IMR-90 (cell line): ENCODE data around the gene RING1. TPM values are rescaled to one million over a fixed set of nuclear protein-coding genes. Genes with fewer than 3 reads are reported as not detected.

ENCODE experiments used
- ATAC-seq: fragments of 200-7000 bp; cut with Tn5 transposase; 2 replicates; pipeline ENCODE4 v1.9.1; 2020; ENCODE audit warnings: low read depth, mild to moderate bottlenecking, moderate library complexity
- BruUV-seq: library from RNA; stranded (reverse); fragments of 400-500 nt; replicated peaks from 2 replicates; lab custom pipeline; 2021; lab: Mats Ljungman, UMichigan
- CTCF ChIA-PET: fragments of 300-600 bp; formaldehyde crosslinking; extraction: SDS; loops from one replicate; lab custom pipeline; 2021; ENCODE audit warnings: antibody characterized with exemption; lab: Yijun Ruan, JAX
- POLR2A ChIA-PET: fragments of 300-600 bp; sonication (Branson Sonifier 250); formaldehyde crosslinking; loops from one replicate; lab custom pipeline; 2022; ENCODE audit warnings: antibody characterized with exemption; ENCODE audit not compliant: unreplicated experiment; lab: Charles Lee
- DNase-seq: peaks from one replicate; pipeline ENCODE4 v3.0.0; 2013
- H2AFZ ChIP-seq: replicated peaks from 2 replicates; pipeline ENCODE3; 2013; ENCODE audit warnings: low read length, mild to moderate bottlenecking; ENCODE audit not compliant: poor library complexity
- H2AK5ac ChIP-seq: 2 replicates; pipeline ENCODE4 v1.6.1; 2013; ENCODE audit warnings: low read depth, low read length, inconsistent platforms
- H2AK9ac ChIP-seq: replicated peaks from 2 replicates; pipeline ENCODE3; 2013; ENCODE audit warnings: mild to moderate bottlenecking, low read depth, low read length, moderate library complexity; ENCODE audit not compliant: poor library complexity
- H2BK120ac ChIP-seq: 2 replicates; pipeline ENCODE4 v1.6.1; 2013; ENCODE audit warnings: low read depth, low read length, inconsistent platforms
- H2BK15ac ChIP-seq: 3 replicates; pipeline ENCODE4 v1.6.1; 2013; ENCODE audit warnings: low read depth, low read length, inconsistent platforms
- H2BK20ac ChIP-seq: 2 replicates; pipeline ENCODE4 v1.6.1; 2013; ENCODE audit warnings: low read depth, mild to moderate bottlenecking, inconsistent platforms, low read length, moderate library complexity
- H2BK5ac ChIP-seq: 2 replicates; pipeline ENCODE4 v1.6.1; 2013; ENCODE audit warnings: mild to moderate bottlenecking, low read depth, low read length, inconsistent platforms; ENCODE audit not compliant: poor library complexity, severe bottlenecking
- H3K14ac ChIP-seq: replicated peaks from 2 replicates; pipeline ENCODE4 v1.6.1; 2013; ENCODE audit warnings: low read depth, low read length, inconsistent platforms
- H3K18ac ChIP-seq: 2 replicates; pipeline ENCODE4 v1.6.1; 2013; ENCODE audit warnings: low read depth, low read length, control low read depth
- H3K23ac ChIP-seq: 2 replicates; pipeline ENCODE4 v1.6.1; 2013; ENCODE audit warnings: low read depth, low read length, inconsistent platforms
- H3K27ac ChIP-seq: 2 replicates; pipeline ENCODE4 v1.5.1; 2013; ENCODE audit warnings: mild to moderate bottlenecking, control low read depth, low read length; ENCODE audit not compliant: insufficient read depth
- H3K27me3 ChIP-seq: 2 replicates; pipeline ENCODE4 v1.6.1; 2013; ENCODE audit warnings: low read length; ENCODE audit not compliant: control insufficient read depth, insufficient read depth
- H3K36me3 ChIP-seq: 2 replicates; pipeline ENCODE4 v1.6.1; 2013; ENCODE audit warnings: low read length, mixed read lengths; ENCODE audit not compliant: control insufficient read depth, insufficient read depth
- H3K4ac ChIP-seq: 2 replicates; pipeline ENCODE4 v1.6.1; 2013; ENCODE audit warnings: low read depth, low read length, inconsistent platforms
- H3K4me1 ChIP-seq: 2 replicates; pipeline ENCODE4 v1.6.1; 2013; ENCODE audit warnings: low read length, mixed read lengths; ENCODE audit not compliant: control insufficient read depth, insufficient read depth
- H3K4me2 ChIP-seq: 2 replicates; pipeline ENCODE4 v1.6.1; 2013; ENCODE audit warnings: low read depth, mild to moderate bottlenecking, control low read depth, low read length, moderate library complexity
- H3K4me3 ChIP-seq: 2 replicates; pipeline ENCODE4 v1.5.1; 2013; ENCODE audit warnings: low read depth, mild to moderate bottlenecking, control low read depth, low read length, moderate library complexity; ENCODE audit not compliant: insufficient read depth
- H3K56ac ChIP-seq: 2 replicates; pipeline ENCODE4 v1.6.1; 2013; ENCODE audit warnings: low read length, inconsistent platforms; ENCODE audit not compliant: insufficient read depth; ENCODE audit errors: extremely low read depth
- H3K79me1 ChIP-seq, 2 experiments: 2 replicates each; pipeline ENCODE4 v1.6.1; 2013; ENCODE audit warnings: low read length in 2 of 2, inconsistent platforms in 1 of 2, low read depth in 1 of 2
- H3K9ac ChIP-seq: 2 replicates; pipeline ENCODE4 v1.6.1; 2013; ENCODE audit warnings: low read depth, low read length, control low read depth
- H3K9me1 ChIP-seq: 2 replicates; pipeline ENCODE4 v1.6.1; 2013; ENCODE audit warnings: low read length, inconsistent platforms; ENCODE audit not compliant: insufficient read depth
- H3K9me3 ChIP-seq: 2 replicates; pipeline ENCODE4 v1.6.1; 2013; ENCODE audit warnings: low read length; ENCODE audit not compliant: control insufficient read depth, insufficient read depth
- H4K20me1 ChIP-seq: 2 replicates; pipeline ENCODE4 v1.6.1; 2013; ENCODE audit warnings: low read length, inconsistent platforms; ENCODE audit not compliant: insufficient read depth
- H4K5ac ChIP-seq: 2 replicates; pipeline ENCODE4 v1.6.1; 2013; ENCODE audit warnings: mild to moderate bottlenecking, low read depth, low read length, control low read depth
- H4K8ac ChIP-seq, 2 experiments: 2 replicates each; pipeline ENCODE4 v1.6.1; 2013; ENCODE audit warnings: low read depth in 2 of 2, low read length in 2 of 2, control low read depth in 1 of 2, inconsistent platforms in 1 of 2
- H4K91ac ChIP-seq: 2 replicates; pipeline ENCODE4 v1.6.1; 2013; ENCODE audit warnings: low read depth, low read length, inconsistent platforms; ENCODE audit not compliant: insufficient read depth
- CEBPB ChIP-seq: IDR thresholded peaks from 2 replicates; pipeline ENCODE4 v1.6.1; 2012; ENCODE audit warnings: low read depth, low read length, improper control_type of control experiment
- ELK1 ChIP-seq: fragments of 150-350 bp; IDR thresholded peaks from 2 replicates; pipeline ENCODE4 v1.6.1; 2016; ENCODE audit warnings: low read depth, mild to moderate bottlenecking, low read length, moderate library complexity, borderline replicate concordance
- FOS ChIP-seq: fragments of 150-350 bp; IDR thresholded peaks from 2 replicates; pipeline ENCODE4 v1.6.1; 2016; ENCODE audit warnings: low read depth, low read length
- MAZ ChIP-seq: IDR thresholded peaks from 2 replicates; pipeline ENCODE4 v1.6.1; 2012; ENCODE audit warnings: low read depth, mild to moderate bottlenecking, low read length, improper control_type of control experiment, moderate library complexity, borderline replicate concordance
- MXI1 ChIP-seq: IDR thresholded peaks from 2 replicates; pipeline ENCODE4 v1.6.1; 2012; ENCODE audit warnings: low read depth, mild to moderate bottlenecking, low read length, moderate library complexity, borderline replicate concordance
- NFE2L2 ChIP-seq: fragments of 150-350 bp; IDR thresholded peaks from 2 replicates; pipeline ENCODE4 v1.6.1; 2016; ENCODE audit warnings: low read depth, mild to moderate bottlenecking, low read length
- POLR2A ChIP-seq: IDR thresholded peaks from 2 replicates; pipeline ENCODE4 v1.6.1; 2012; ENCODE audit warnings: mild to moderate bottlenecking, low read depth, low read length
- RAD21 ChIP-seq: IDR thresholded peaks from 2 replicates; pipeline ENCODE4 v1.6.1; 2012; ENCODE audit warnings: low read length, improper control_type of control experiment
- RCOR1 ChIP-seq: IDR thresholded peaks from 2 replicates; pipeline ENCODE4 v1.6.1; 2012; ENCODE audit warnings: mild to moderate bottlenecking, low read length, improper control_type of control experiment; ENCODE audit not compliant: insufficient replicate concordance
- SMC3 ChIP-seq: fragments of 150-350 bp; IDR thresholded peaks from 2 replicates; pipeline ENCODE4 v1.6.1; 2016; ENCODE audit warnings: low read depth, mild to moderate bottlenecking, antibody characterized with exemption, low read length, moderate library complexity
- USF2 ChIP-seq: fragments of 150-350 bp; IDR thresholded peaks from 2 replicates; pipeline ENCODE4 v1.6.1; 2017; ENCODE audit warnings: mild to moderate bottlenecking, antibody characterized with exemption, low read length, low read depth
- WGBS, 2 experiments: methylation state at CpG; one replicate each; pipeline versions ENCODE4 v1.1.5 to v1.1.7; 2013; ENCODE audit warnings: missing lambda C conversion rate in 2 of 2; ENCODE audit not compliant: insufficient read length in 1 of 2; ENCODE audit errors: extremely low coverage in 2 of 2; 5-methylcytosine and 5-hydroxymethylcytosine counted together
- dilution Hi-C: fragments of 300-500 bp; cut with HindIII; formaldehyde crosslinking; loops from one replicate; pipeline ENCODE4 v1.14.3; 2018; ENCODE audit warnings: low sequenced_read_pairs; ENCODE audit not compliant: unreplicated experiment
- in situ Hi-C: fragments of 300-500 bp; cut with MboI; formaldehyde crosslinking; loops from 3 replicates; pipeline ENCODE4 v1.14.3; 2019; ENCODE audit warnings: low sequenced_read_pairs, inconsistent platforms, mixed read lengths
- intact Hi-C: fragments of 100-400 bp; cut with micrococcal nuclease; formaldehyde crosslinking; loops from 2 replicates; pipeline ENCODE4 v1.10.0; 2022
- polyA plus RNA-seq, 3 experiments: library from polyadenylated mRNA; depleted of rRNA; stranded (reverse); fragments of >200 nt; gene quantifications; 2 replicates each; pipeline ENCODE4 v1.2.3, GENCODE V29; 2012; ENCODE audit warnings: low replicate concordance in 1 of 3
- total RNA-seq: library from RNA; depleted of rRNA; stranded (reverse); fragments of >200 nt; gene quantifications from 2 replicates; pipeline ENCODE4 v1.2.3, GENCODE V29; 2012

Gene RING1
- total and polyA plus RNA-seq, 2 of the 4 experiments (the other 2 are of a cell fraction) = 14.9 to 40.8 TPM

GRCh38 chr6:33259032-33259431 is 50.7 kb downstream of the RING1 start:
- WGBS, 2 experiments = no CpG with 5 or more reads among the region's 5 CpGs
- Histone ChIP-seq H3K4me3 (no peak overlapping the region), H3K9me3 (no peaks in the 10 kb centered on the region), H3K27me3 (no peaks in the 10 kb centered on the region), H3K79me1 (peaks cover 3 to 11% of the 10 kb centered on the region in 2 experiments; a peak in 2 of 4 replicates), H2BK120ac (no peak overlapping the region), H2AK5ac (no peak overlapping the region), H2AK9ac (no peak overlapping the region), H3K4ac (no peak overlapping the region), H3K36me3 (peaks cover 23% of the 10 kb centered on the region), H3K23ac (no peak overlapping the region), H4K91ac (no peak overlapping the region), H3K18ac (no peak overlapping the region), H2BK5ac (no peak overlapping the region), H3K4me1 (no peaks in the 10 kb centered on the region), H2BK15ac (no peak overlapping the region), H4K20me1 (no peaks in the 10 kb centered on the region), H3K56ac (no peak overlapping the region), H3K27ac (no peak overlapping the region), H4K5ac (no peak overlapping the region), H3K9me1 (no peaks in the 10 kb centered on the region), H3K14ac (no peak overlapping the region), H4K8ac (no peak overlapping the region), H2AFZ (no peak overlapping the region), H3K9ac (no peak overlapping the region), H3K4me2 (no peak overlapping the region), H2BK20ac (no peak overlapping the region)
- CTCF ChIA-PET = no interaction called here
- intact Hi-C loops (no loop called here), in situ Hi-C loops (no loop called here), dilution Hi-C loops (no loop called here)
- ATAC-seq (no peak), DNase-seq (no peak)
- POLR2A ChIA-PET = no interaction called here
- no TSS peak for BruUV-seq
- no peak for TF ChIP-seq ELK1
- no peak for TF ChIP-seq MXI1
- TF ChIP-seq FOS = no peak
- no peak for TF ChIP-seq NFE2L2
- TF ChIP-seq RCOR1 = no peak
- TF ChIP-seq USF2 = no peak
- TF ChIP-seq SMC3 = no peak
- no peak for TF ChIP-seq RAD21
- no peak for TF ChIP-seq MAZ
- TF ChIP-seq CEBPB = no peak
- no peak for TF ChIP-seq POLR2A
